ENCODE results near the gene HGFAC. TPM values are rescaled to one million over a fixed set of nuclear protein-coding genes. Genes with fewer than 3 reads are reported as not detected.

Gene HGFAC
- total and polyA plus RNA-seq, 2 of the 13 experiments (the other 11 are each of a cell fraction or from before 2014, with no cell fraction given) = 8.5 to 63.6 TPM

GRCh38 chr4:3465698-3466671, 24.2 kb downstream of the HGFAC start (continued):
- TF ChIP-seq ZNF687 (CRISPR knock-in tag; IDR thresholded peaks at IDR 0.05) = peak; percentile 40; the same call in 1 of the 2 replicates
- TF ChIP-seq, protein P1, sequence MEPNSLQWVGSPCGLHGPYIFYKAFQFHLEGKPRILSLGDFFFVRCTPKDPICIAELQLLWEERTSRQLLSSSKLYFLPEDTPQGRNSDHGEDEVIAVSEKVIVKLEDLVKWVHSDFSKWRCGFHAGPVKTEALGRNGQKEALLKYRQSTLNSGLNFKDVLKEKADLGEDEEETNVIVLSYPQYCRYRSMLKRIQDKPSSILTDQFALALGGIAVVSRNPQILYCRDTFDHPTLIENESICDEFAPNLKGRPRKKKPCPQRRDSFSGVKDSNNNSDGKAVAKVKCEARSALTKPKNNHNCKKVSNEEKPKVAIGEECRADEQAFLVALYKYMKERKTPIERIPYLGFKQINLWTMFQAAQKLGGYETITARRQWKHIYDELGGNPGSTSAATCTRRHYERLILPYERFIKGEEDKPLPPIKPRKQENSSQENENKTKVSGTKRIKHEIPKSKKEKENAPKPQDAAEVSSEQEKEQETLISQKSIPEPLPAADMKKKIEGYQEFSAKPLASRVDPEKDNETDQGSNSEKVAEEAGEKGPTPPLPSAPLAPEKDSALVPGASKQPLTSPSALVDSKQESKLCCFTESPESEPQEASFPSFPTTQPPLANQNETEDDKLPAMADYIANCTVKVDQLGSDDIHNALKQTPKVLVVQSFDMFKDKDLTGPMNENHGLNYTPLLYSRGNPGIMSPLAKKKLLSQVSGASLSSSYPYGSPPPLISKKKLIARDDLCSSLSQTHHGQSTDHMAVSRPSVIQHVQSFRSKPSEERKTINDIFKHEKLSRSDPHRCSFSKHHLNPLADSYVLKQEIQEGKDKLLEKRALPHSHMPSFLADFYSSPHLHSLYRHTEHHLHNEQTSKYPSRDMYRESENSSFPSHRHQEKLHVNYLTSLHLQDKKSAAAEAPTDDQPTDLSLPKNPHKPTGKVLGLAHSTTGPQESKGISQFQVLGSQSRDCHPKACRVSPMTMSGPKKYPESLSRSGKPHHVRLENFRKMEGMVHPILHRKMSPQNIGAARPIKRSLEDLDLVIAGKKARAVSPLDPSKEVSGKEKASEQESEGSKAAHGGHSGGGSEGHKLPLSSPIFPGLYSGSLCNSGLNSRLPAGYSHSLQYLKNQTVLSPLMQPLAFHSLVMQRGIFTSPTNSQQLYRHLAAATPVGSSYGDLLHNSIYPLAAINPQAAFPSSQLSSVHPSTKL (CRISPR knock-in tag; IDR thresholded peaks at IDR 0.05) = no peak
- TF ChIP-seq PAF1 (CRISPR knock-in tag; IDR thresholded peaks at IDR 0.05) = no peak
- TF ChIP-seq SAFB2 (CRISPR knock-in tag; IDR thresholded peaks at IDR 0.05; ENCODE audit: borderline replicate concordance, low read depth) = no peak
- no peak for TF ChIP-seq ZNF570 (CRISPR knock-in tag; IDR thresholded peaks at IDR 0.05; ENCODE audit: borderline replicate concordance)
- TF ChIP-seq BRD4 (CRISPR knock-in tag; IDR thresholded peaks at IDR 0.05) = no peak
- no peak for TF ChIP-seq PRMT3 (CRISPR knock-in tag; IDR thresholded peaks at IDR 0.05; ENCODE audit: borderline replicate concordance, low read depth)
- peak; percentile 72; the same call in 1 of the 2 replicates for TF ChIP-seq ZNF17 (CRISPR knock-in tag; IDR thresholded peaks at IDR 0.05)
- TF ChIP-seq CTCF (CRISPR knock-in tag; IDR thresholded peaks at IDR 0.05) = peak; percentile 72
- TF ChIP-seq REXO4 (CRISPR knock-in tag; IDR thresholded peaks at IDR 0.05; ENCODE audit: borderline replicate concordance) = no peak
- no peak for TF ChIP-seq ZFP36L1 (CRISPR knock-in tag; IDR thresholded peaks at IDR 0.05)
- TF ChIP-seq XRCC5 (optimal IDR thresholded peaks at IDR 0.05; ENCODE audit: low read length) = peak; percentile 66
- TF ChIP-seq ZNF839 (CRISPR knock-in tag; IDR thresholded peaks at IDR 0.05; ENCODE audit: borderline replicate concordance) = no peak
- TF ChIP-seq RAD21 (CRISPR knock-in tag; IDR thresholded peaks at IDR 0.05) = peak; percentile 55; the same call in 1 of the 2 replicates
- peak; percentile 39; the same call in 1 of the 2 replicates for TF ChIP-seq STAG1 (CRISPR knock-in tag; IDR thresholded peaks at IDR 0.05)
- no peak for TF ChIP-seq TFDP2 (CRISPR knock-in tag; IDR thresholded peaks at IDR 0.05)
- TF ChIP-seq ZMYM4 (CRISPR knock-in tag; IDR thresholded peaks at IDR 0.05) = no peak

All from HepG2 (cell line).